Measurements from ENCODE around the gene TMC8.
A peak's percentile ranks its signal among the peaks of the same experiment; 100 is the strongest.
"Not testable (repeated sequence)": the region's sequence is repeated elsewhere in the genome, so short reads cannot be mapped to it uniquely, and the experiment has no call there.

The TMC8 gene

DNA sequence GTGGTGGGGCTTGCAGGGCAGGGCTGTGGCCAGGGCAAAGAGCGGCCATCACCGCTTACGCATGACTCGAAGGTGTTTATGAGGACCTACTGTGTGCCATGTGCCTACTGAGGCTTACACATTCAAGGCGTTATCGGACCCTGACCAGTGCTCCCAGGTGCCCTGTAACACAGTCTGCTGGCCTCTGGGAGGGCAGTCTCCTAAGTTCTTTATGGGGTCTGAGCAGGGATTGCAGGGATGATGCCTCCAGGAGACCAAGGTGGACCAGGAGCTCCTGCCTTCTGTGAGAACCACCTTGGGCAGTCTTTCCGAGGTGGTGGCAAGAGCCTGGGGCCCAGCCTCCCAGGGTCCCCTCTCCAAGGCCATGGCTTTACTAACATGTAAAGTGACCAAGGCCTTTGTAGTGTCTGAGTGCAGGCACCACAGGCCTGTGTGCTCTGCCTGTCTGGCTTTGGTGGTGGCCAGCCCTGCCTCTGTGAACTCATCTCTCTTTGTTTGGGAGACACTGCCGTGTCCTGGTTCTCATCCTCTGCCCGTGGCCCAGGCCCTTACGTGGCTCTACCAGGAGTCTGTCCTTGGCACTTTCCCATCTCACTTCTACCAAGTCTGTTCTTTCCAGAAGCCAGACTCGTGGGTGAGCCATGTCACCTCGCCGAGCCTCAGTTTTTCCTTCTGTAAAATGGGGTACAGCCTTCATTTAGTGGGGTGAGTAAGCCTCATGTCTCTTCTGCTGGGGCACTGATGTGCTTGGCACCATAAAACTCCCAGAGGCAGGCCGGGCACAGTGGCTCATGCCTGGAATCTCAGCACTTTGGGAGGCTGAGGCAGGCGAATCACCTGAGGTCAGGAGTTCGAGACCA lies 34.4 kb downstream of the TMC8 start:
- DNase-seq: no peak

DNA sequence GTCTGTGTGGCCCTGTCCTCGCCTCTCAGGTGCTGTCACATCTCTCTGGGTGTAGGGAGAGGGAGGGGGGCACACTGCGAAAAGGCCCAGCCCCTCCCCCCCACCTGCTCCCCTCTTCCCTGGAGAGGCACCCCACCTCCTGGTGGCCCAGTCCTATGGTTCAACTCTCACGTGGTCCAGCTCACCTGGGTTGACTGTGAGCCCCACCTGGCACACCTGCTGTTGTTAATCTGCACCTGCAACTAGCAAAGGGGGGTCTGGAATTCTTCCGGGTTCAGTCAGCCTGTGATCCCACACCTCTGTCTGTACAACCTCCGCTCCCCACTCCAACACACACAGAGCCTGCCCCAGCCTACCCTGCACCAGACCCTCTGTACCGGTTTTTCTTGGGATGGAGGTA lies 35.8 kb downstream of the TMC8 start:
- DNase-seq: no peak

DNA sequence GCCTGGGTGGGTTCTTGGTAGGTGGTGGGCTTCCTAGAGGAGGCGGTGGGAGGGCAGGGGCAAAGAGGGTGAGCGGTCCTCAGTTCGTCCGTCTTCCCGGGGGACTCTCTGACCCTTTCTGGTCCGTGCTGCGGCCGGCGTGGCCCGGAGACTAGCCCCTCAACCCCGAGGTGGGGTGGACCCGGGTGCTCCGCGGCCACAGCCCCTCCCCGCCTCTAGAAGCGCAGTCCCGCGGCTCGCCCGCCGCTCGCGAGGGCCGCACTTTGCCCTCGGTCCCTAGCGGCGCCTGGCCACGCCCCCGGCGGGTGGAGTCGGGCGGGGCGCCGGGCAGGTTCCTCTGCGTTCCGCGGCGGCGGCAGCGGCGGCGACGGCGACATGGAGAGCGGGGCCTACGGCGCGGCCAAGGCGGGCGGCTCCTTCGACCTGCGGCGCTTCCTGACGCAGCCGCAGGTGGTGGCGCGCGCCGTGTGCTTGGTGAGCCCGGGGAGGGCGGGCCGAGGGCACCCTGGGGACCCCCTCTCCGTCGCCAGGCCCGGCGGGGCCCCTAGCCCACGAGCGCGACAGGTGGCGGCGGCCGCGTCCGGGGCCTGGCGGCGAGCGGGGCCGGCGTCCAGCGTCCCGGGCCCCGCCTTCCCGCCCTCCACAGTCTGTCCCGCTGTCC lies 37.8 kb downstream of the TMC8 start, which contains the start of gene SYNGR2:
Gene SYNGR2 (plus strand): TSS at position 340 of the 661 bp plus-strand sequence. CDS start 36 bp downstream, at position 376.
- DNase-seq: peak; percentile 76

GRCh38 chr17:78168903-78169793 lies 38.6 kb downstream of the TMC8 start:
- no peak for DNase-seq

DNA sequence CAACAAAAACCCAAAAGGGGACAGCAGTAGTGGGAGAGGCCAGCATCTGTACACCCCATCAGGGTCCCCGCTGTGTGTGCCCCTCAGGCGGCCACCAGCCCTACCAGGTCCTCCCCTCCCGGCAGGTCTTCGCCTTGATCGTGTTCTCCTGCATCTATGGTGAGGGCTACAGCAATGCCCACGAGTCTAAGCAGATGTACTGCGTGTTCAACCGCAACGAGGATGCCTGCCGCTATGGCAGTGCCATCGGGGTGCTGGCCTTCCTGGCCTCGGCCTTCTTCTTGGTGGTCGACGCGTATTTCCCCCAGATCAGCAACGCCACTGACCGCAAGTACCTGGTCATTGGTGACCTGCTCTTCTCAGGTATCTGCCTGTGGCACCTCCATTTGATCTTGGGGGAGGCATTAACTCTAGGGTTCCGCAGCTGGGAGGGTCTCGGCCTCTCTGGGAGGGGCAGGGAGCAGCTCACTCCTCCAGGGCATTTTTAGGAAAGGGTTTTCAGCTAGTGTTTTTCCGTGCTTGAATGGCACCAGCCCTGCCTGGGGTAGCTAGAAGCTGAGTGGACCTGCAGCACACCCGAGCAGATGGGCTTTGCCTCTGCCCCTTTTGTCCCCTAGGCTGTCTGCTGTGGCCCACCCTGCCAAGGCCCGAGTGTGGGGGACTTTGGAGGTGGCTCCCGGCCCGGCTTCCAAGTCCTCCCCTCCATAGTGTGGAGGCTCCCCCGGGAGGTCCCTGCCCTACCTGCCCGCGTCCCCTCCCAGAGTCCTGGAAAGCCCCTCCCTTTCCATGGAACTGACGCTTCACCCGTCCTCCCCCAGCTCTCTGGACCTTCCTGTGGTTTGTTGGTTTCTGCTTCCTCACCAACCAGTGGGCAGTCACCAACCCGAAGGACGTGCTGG lies 40.4 kb downstream of the TMC8 start:
- no peak for DNase-seq

DNA sequence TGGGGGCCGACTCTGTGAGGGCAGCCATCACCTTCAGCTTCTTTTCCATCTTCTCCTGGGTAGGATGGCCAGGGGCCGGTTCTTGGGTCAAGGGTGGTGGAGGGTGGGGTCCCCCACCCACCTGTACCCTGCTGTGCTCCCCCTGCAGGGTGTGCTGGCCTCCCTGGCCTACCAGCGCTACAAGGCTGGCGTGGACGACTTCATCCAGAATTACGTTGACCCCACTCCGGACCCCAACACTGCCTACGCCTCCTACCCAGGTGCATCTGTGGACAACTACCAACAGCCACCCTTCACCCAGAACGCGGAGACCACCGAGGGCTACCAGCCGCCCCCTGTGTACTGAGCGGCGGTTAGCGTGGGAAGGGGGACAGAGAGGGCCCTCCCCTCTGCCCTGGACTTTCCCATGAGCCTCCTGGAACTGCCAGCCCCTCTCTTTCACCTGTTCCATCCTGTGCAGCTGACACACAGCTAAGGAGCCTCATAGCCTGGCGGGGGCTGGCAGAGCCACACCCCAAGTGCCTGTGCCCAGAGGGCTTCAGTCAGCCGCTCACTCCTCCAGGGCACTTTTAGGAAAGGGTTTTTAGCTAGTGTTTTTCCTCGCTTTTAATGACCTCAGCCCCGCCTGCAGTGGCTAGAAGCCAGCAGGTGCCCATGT lies 41.1 kb downstream of the TMC8 start:
- DNase-seq: not testable (repeated sequence)

DNA sequence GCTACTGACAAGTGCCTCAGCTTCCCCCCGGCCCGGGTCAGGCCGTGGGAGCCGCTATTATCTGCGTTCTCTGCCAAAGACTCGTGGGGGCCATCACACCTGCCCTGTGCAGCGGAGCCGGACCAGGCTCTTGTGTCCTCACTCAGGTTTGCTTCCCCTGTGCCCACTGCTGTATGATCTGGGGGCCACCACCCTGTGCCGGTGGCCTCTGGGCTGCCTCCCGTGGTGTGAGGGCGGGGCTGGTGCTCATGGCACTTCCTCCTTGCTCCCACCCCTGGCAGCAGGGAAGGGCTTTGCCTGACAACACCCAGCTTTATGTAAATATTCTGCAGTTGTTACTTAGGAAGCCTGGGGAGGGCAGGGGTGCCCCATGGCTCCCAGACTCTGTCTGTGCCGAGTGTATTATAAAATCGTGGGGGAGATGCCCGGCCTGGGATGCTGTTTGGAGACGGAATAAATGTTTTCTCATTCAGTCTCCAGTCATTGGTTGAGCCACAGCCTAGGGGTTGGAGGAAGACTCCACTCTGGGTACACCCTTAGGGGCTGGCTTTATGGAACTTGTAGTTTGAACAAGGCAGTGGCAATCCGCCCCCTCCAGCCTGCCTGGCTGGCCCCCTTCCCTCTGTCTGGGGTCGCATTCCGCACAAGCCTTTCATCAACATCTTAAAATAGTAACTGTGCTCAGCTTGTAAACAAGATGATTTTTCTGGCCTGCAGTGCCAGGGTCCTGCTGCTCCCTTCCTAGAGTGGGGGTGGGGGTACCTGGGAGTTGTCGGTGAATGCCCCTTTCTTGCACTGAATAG lies 41.9 kb downstream of the TMC8 start:
- DNase-seq: no peak

GRCh38 chr17:78173097-78173715 lies 42.6 kb downstream of the TMC8 start:
- DNase-seq: no peak

DNA sequence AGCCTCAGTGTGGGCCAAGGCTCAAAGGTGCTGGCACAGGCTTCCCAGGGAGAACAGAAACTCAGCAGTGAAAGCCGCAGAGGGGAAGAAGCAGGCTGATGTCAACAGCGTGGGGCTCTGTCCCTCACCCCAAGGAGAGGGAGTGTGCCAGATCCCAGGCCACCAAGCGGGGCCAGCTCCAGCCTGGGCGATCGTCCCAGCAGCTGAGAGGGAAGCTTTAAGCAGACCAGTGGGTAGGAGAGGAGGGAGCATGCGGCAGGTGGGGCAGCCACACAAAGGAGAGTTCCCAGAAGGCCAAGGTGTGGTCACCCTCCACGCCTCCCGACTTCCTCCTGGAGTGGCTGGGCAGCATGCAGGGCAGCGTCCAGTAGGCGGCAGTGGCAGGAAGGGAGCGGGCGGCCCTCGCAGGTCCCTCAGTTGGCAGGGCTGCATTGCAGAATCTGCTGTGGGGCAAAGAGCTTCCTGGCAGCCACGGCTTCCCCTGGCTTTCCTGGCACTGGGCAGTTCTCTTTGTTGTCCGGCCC lies 43.8 kb downstream of the TMC8 start:
- DNase-seq: no peak

GRCh38 chr17:78174870-78175642 lies 44.5 kb downstream of the TMC8 start:
- peak; percentile 29 for DNase-seq

DNA sequence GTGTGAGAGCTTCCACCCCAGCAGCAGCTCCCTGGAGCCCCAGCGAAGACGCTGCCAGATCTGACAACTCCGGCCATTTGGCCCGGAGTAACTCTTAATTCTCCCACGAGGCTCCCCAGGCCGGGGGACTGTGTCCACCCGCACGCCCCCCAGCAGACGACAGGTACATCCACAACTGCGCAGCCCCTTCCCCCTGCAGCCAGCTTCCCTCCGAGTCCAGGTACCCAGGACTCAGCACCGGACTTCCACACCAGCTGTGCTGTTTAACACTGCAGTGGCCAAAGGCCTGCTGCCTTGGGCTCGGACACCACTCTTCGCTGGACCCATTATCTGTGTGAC lies 45.0 kb downstream of the TMC8 start:
- DNase-seq: no peak

- no peak for DNase-seq
These were observed 46.0 kb downstream of the TMC8 start for GRCh38 chr17:78176548-78177025.

GRCh38 chr17:78179372-78179771 lies 48.8 kb downstream of the TMC8 start:
- DNase-seq: no peak

GRCh38 chr17:78180083-78180482 lies 49.5 kb downstream of the TMC8 start:
- no peak for DNase-seq

DNA sequence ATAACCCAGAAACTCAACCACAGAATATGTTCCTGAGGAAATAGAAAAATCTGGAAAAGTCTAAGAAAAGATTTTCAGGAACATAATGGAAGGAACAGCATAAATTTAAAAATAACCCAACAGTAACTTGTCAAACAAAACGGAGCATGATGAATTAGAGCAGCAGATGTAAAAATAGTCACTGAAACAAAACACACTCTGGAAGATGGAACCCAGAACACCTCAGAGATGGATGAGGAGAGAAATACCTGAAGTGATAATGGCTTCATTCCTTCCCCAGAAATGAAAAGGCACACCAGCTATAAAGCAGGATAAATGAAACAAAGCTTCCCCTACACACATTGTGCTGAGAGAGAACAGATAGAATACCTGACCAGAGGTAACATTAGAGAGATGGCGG lies 49.9 kb downstream of the TMC8 start:
- DNase-seq: no peak

DNA sequence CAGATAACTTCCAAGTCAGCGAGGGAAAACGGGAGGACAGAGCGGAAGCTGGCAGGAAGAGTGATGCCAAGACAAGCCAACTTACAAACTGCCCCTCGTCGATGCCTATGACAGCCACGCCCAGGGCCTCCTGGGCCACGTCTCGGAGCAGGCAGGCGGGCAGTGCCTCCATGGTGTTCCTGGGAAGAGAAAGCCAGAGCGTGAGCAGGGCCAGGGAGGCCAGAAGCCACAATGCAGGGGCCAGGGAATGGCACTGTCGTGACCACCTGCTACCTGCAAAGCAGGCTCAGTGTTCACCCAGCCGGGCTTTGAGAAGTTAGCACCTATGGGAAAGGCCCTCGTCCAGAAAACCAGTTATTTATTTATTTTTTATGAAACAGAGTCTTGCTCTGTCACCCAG lies 51.9 kb downstream of the TMC8 start:
- no peak for DNase-seq

DNA sequence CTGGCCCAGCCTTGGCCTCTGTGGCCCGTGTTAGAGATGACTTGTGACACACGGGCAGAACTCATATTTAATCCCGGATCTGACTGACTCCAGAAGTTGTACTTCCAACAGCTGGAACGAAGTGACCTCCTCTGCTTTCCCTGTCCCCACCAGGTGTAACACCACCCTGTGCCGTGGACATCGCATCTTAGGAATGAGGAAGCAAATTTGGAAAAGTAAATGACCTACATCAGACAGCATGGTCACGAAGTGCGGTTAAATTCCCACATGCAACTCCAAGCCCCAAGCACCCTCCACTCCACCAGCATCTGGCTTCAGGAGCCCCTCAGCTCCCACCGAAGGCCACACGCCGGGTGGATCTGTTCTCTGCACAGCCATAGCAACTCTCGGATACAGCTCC lies 53.3 kb downstream of the TMC8 start:
- DNase-seq: no peak

DNA sequence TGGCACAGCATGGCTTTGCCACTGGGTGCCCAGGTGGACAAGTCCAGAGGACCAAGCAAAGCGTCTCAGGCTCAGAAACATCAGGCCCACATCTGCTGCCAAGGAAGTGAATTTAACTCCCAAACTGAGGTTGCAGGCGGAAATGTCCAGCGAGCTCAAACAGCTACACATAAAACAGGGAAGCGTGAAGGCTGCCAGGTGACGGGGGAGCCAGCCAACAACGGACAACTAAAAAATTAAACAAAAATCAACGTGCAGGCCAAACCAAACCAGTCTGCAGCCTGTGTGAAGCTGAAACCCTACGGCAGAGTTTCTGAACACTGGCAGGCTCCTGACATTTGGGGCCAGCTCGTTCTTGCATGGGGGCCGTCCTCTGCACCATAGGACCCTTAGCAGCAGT lies 53.8 kb downstream of the TMC8 start:
- no peak for DNase-seq

GRCh38 chr17:78184868-78185267 lies 54.3 kb downstream of the TMC8 start:
- no peak for DNase-seq

All from NCI-H1092 (cell line).